Neural progenitor cell (in vitro differentiated cells): ENCODE data around the gene AGMO. TPM values are rescaled to one million over a fixed set of nuclear protein-coding genes. Genes with fewer than 3 reads are reported as not detected.

Experiments
- DNase-seq: peaks from one replicate; pipeline ENCODE4 v3.0.0-alpha.2; 2016; ENCODE audit warnings: low spot score
- H2AFZ ChIP-seq: fragments of 200-600 bp; sonication (generic); replicated peaks from 2 replicates; pipeline ENCODE4 v1.6.1; 2016; ENCODE audit warnings: antibody characterized with exemption
- H3F3A ChIP-seq: fragments of 200-600 bp; sonication (generic); 2 replicates; pipeline ENCODE4 v1.6.1; 2016; ENCODE audit warnings: antibody characterized with exemption, low read depth
- H3K27ac ChIP-seq: fragments of 200-600 bp; sonication (generic); 2 replicates; pipeline ENCODE4 v1.5.1; 2016; ENCODE audit warnings: mild to moderate bottlenecking
- H3K27me3 ChIP-seq: fragments of 200-600 bp; sonication (generic); 2 replicates; pipeline ENCODE4 v1.6.1; 2016; ENCODE audit warnings: mild to moderate bottlenecking, moderate library complexity
- H3K36me3 ChIP-seq: fragments of 200-600 bp; sonication (generic); 2 replicates; pipeline ENCODE4 v1.5.1; 2016
- H3K4me1 ChIP-seq: fragments of 200-600 bp; sonication (generic); 2 replicates; pipeline ENCODE4 v1.6.1; 2016; ENCODE audit warnings: mixed run types
- H3K4me2 ChIP-seq: fragments of 200-600 bp; sonication (generic); 2 replicates; pipeline ENCODE4 v1.6.1; 2016
- H3K4me3 ChIP-seq: fragments of 200-600 bp; sonication (generic); 2 replicates; pipeline ENCODE4 v1.5.1; 2016
- H3K79me2 ChIP-seq: fragments of 200-600 bp; sonication (generic); 2 replicates; pipeline ENCODE4 v1.6.1; 2016; ENCODE audit warnings: low read depth
- H3K9ac ChIP-seq: fragments of 200-600 bp; sonication (generic); 2 replicates; pipeline ENCODE4 v1.6.1; 2016
- H3K9me3 ChIP-seq: fragments of 200-600 bp; sonication (generic); 2 replicates; pipeline ENCODE4 v1.5.1; 2016; ENCODE audit warnings: low read depth
- H4K20me1 ChIP-seq: fragments of 200-600 bp; sonication (generic); 2 replicates; pipeline ENCODE4 v1.6.1; 2016; ENCODE audit warnings: low read depth
- H3K27ac Mint-ChIP-seq: 3 replicates; pipeline ENCODE4 v1.8.0; 2021; ENCODE audit warnings: mixed read lengths
- H3K27me3 Mint-ChIP-seq: 2 replicates; pipeline ENCODE4 v1.8.0; 2022; ENCODE audit warnings: low read depth, mild to moderate bottlenecking, inconsistent platforms, moderate library complexity, mixed read lengths; ENCODE audit not compliant: insufficient read depth
- H3K36me3 Mint-ChIP-seq: 3 replicates; pipeline ENCODE4 v1.8.0; 2021; ENCODE audit warnings: mixed read lengths
- H3K4me1 Mint-ChIP-seq: 3 replicates; pipeline ENCODE4 v1.8.0; 2021; ENCODE audit warnings: mixed read lengths
- H3K4me3 Mint-ChIP-seq: 3 replicates; pipeline ENCODE4 v1.8.0; 2021; ENCODE audit warnings: mild to moderate bottlenecking, moderate library complexity, mixed read lengths
- H3K9me3 Mint-ChIP-seq: 3 replicates; pipeline ENCODE4 v1.8.0; 2020; ENCODE audit warnings: mixed read lengths
- EZH2 ChIP-seq: fragments of 200-600 bp; sonication (generic); IDR thresholded peaks from 2 replicates; pipeline ENCODE4 v1.6.1; 2017; ENCODE audit warnings: antibody characterized with exemption, mild to moderate bottlenecking, moderate library complexity
- EZH2phosphoT487 ChIP-seq: fragments of 200-600 bp; sonication (generic); IDR thresholded peaks from 2 replicates; pipeline ENCODE4 v1.6.1; 2017; ENCODE audit warnings: antibody characterized with exemption
- total RNA-seq: library from RNA; depleted of rRNA; stranded (reverse); fragments of >200 nt; gene quantifications from 2 replicates; pipeline ENCODE4 v1.2.3, GENCODE V29; 2015; ENCODE audit warnings: low replicate concordance
- TF ChIP-seq, protein P1 (sequence below): fragments of 200-600 bp; sonication (generic); IDR thresholded peaks from 2 replicates; pipeline ENCODE4 v1.5.1; 2017; ENCODE audit warnings: antibody characterized with exemption, mild to moderate bottlenecking

The AGMO gene
- total RNA-seq, 1 donor from 2014 or later: 0.30 TPM

DNA sequence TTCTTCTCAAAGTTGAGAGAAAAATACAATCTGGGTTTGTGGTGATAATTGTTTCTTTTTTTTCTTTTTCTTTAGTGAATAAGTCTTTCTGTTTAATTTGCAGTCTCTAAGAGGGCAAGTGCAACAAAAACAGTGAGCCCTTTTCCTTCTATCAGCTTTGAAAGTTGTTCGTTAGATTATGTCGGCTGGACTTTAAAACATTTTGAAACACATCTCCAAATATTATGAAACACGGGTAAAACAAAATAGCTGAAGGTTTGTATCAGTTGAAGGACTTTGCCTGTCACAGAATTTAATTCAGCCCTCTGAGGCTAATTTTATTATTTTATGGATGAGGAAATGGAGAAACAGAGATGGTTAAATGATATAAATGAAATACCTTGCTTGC is 85.3 kb downstream of the AGMO start:
- H3K4me1 Mint-ChIP-seq: no peaks in the 10 kb centered on the region
- H3K9me3 Mint-ChIP-seq: no peaks in the 10 kb centered on the region
- TF ChIP-seq EZH2 (no peak), EZH2phosphoT487 (no peak)
- TF ChIP-seq, protein P1, sequence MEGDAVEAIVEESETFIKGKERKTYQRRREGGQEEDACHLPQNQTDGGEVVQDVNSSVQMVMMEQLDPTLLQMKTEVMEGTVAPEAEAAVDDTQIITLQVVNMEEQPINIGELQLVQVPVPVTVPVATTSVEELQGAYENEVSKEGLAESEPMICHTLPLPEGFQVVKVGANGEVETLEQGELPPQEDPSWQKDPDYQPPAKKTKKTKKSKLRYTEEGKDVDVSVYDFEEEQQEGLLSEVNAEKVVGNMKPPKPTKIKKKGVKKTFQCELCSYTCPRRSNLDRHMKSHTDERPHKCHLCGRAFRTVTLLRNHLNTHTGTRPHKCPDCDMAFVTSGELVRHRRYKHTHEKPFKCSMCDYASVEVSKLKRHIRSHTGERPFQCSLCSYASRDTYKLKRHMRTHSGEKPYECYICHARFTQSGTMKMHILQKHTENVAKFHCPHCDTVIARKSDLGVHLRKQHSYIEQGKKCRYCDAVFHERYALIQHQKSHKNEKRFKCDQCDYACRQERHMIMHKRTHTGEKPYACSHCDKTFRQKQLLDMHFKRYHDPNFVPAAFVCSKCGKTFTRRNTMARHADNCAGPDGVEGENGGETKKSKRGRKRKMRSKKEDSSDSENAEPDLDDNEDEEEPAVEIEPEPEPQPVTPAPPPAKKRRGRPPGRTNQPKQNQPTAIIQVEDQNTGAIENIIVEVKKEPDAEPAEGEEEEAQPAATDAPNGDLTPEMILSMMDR: no peak
- H3F3A ChIP-seq: no peaks in the 10 kb centered on the region
- H3K4me2 ChIP-seq: no peak overlapping the region
- H3K27ac Mint-ChIP-seq: no peak overlapping the region
- no peak overlapping the region for H3K9ac ChIP-seq
- H2AFZ ChIP-seq: no peak overlapping the region
- H3K4me1 ChIP-seq: no peaks in the 10 kb centered on the region
- no peak overlapping the region for H3K27ac ChIP-seq
- no peaks in the 10 kb centered on the region for H3K36me3 ChIP-seq
- no peaks in the 10 kb centered on the region for H3K27me3 ChIP-seq
- no peaks in the 10 kb centered on the region for H3K79me2 ChIP-seq
- no peak overlapping the region for H3K4me3 ChIP-seq
- no peak overlapping the region for H3K4me3 Mint-ChIP-seq
- no peaks in the 10 kb centered on the region for H3K36me3 Mint-ChIP-seq
- no peaks in the 10 kb centered on the region for H3K9me3 ChIP-seq
- DNase-seq: no peak
- H4K20me1 ChIP-seq: no peaks in the 10 kb centered on the region
- H3K27me3 Mint-ChIP-seq: no peaks in the 10 kb centered on the region

DNA sequence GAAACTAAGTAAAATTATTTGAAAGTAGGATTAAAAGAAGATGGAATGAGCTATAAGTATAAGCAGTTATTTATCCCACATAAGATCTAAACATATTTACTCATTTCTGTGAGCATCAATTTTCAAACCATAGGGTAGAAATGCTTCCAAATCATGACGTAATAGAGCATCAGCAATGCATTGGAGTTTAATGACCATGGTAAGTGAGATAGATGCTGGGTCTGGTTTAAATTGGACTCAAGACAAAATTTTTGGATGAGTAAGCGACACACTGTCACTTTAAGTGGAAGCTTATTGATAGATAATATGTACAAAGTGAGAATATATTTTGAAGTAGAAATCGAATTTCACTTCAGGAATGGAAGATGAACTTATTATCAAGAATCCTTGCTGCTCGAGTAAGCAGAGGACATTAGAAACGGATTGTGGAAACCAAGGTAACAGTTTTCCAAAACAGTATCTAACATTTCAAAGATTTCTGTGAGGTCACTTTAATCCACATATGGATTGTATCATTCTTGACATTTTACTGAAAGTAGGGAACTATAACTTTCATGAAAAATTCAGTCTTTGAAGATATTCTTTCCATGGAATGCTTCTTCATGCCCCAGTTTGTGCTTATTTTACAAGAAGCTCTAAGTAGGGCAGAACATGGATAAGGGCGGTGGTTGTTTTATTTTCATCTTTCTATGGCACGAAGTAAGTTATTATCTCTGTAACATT is 85.8 kb downstream of the AGMO start:
- Mint-ChIP-seq H3K27ac (no peak overlapping the region), H3K36me3 (no peaks in the 10 kb centered on the region), H3K4me3 (no peak overlapping the region), H3K27me3 (no peaks in the 10 kb centered on the region), H3K4me1 (no peaks in the 10 kb centered on the region), H3K9me3 (no peaks in the 10 kb centered on the region)
- Histone ChIP-seq H3K4me2 (no peak overlapping the region), H3K4me3 (no peak overlapping the region), H3K79me2 (no peaks in the 10 kb centered on the region), H2AFZ (no peak overlapping the region), H3K9me3 (no peaks in the 10 kb centered on the region), H3K9ac (no peak overlapping the region), H3K27me3 (no peaks in the 10 kb centered on the region), H3K27ac (no peak overlapping the region), H3K4me1 (no peaks in the 10 kb centered on the region), H3K36me3 (no peaks in the 10 kb centered on the region), H4K20me1 (no peaks in the 10 kb centered on the region), H3F3A (no peaks in the 10 kb centered on the region)
- DNase-seq: no peak
- no peak for TF ChIP-seq EZH2phosphoT487
- no peak for TF ChIP-seq EZH2
- TF ChIP-seq, protein P1: no peak

DNA sequence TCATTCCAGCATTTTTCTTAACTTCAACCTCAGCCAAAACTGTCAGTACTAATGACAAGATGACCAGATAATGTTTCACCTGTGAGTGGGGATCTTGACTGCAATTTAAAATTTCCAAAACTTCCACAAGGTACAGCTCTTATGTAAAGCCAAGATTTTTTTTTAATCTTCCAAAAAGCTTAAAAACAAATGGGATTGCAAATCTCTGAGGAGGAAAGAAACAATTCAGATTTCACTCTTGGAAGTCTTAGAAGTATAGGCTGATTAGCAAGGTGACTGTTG is 90.2 kb downstream of the AGMO start:
- H3K9me3 Mint-ChIP-seq: no peaks in the 10 kb centered on the region
- Histone ChIP-seq H2AFZ (no peak overlapping the region), H3K9me3 (no peaks in the 10 kb centered on the region), H3K27ac (no peak overlapping the region), H3K4me1 (no peaks in the 10 kb centered on the region), H3K27me3 (no peaks in the 10 kb centered on the region), H3K36me3 (no peaks in the 10 kb centered on the region), H3F3A (no peaks in the 10 kb centered on the region), H4K20me1 (no peaks in the 10 kb centered on the region), H3K79me2 (no peaks in the 10 kb centered on the region), H3K9ac (no peak overlapping the region), H3K4me2 (no peak overlapping the region), H3K4me3 (no peak overlapping the region)
- H3K36me3 Mint-ChIP-seq: no peaks in the 10 kb centered on the region
- H3K4me3 Mint-ChIP-seq: no peak overlapping the region
- H3K27ac Mint-ChIP-seq: no peak overlapping the region
- peaks cover 2% of the 10 kb centered on the region for H3K27me3 Mint-ChIP-seq
- DNase-seq: no peak
- no peaks in the 10 kb centered on the region for H3K4me1 Mint-ChIP-seq
- no peak for TF ChIP-seq EZH2
- TF ChIP-seq, protein P1: no peak
- no peak for TF ChIP-seq EZH2phosphoT487
